ENCODE results near the gene ARHGAP26. TPM values are rescaled to one million over a fixed set of nuclear protein-coding genes. Genes with fewer than 3 reads are reported as not detected.

ARHGAP26 gene
- total and polyA plus RNA-seq, 2 donors (not counting 3 experiments of a cell fraction or from before 2014, with no cell fraction given): 3.1 to 16.2 TPM

DNA sequence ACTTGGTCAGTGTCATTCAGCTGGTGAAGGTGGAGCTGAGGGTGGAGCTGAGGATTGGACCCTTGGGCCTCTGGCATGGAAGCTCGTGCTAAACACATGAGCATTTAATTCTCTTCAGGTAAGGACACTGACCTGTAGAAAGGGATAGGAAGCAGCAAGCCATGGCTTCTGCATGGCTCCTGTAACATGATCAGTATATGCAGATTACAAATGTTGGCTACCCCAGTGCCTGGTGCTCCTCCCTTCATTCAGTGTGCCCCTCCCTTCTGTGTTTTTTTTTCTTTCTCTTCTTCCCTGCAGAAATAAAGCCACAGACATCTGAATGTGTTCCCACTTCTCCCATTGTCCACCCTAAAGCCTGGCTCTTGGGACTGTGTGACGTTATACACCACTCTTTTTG lies 52.9 kb downstream of the ARHGAP26 start:
- no peaks in the 10 kb centered on the region for H3K36me3 ChIP-seq (ENCODE audit: control insufficient read depth in 2 of 2, extremely low read depth in 1 of 2, insufficient read depth in 2 of 2, low read length in 2 of 2)
- H3K9me3 ChIP-seq (replicated peaks; ENCODE audit: control insufficient read depth, insufficient read depth, low read length): no peaks in the 10 kb centered on the region
- no peak overlapping the region for H3K27ac ChIP-seq (ENCODE audit: insufficient read depth, low read depth, low read length)
- ChIA-PET CTCF (interaction anchor here (2.1 to 2.5 kb wide), 3 partner anchors 11 to 110 kb away, joined by 5 to 12 read pairs (median 6); no protein-coding TSS in a partner anchor), POLR2A (no interaction called here)
- intact Hi-C loops (cut with micrococcal nuclease): no loop called here
- peaks cover 51% of the 10 kb centered on the region for H3K4me1 ChIP-seq (ENCODE audit: control insufficient read depth, extremely low read depth, insufficient read depth, low read length)
- no peak overlapping the region for H3K4me3 ChIP-seq (replicated peaks in 1 of 3; ENCODE audit: insufficient read depth in 1 of 3, low read depth in 1 of 3, low read length in 3 of 3)
- FAIRE-seq (no peak), DNase-seq (ENCODE audit: low read depth, low spot score) (no peak)
- H3K9me1 ChIP-seq (replicated peaks; ENCODE audit: control insufficient read depth, extremely low read depth, insufficient read depth, low read length): no peaks in the 10 kb centered on the region
- no peaks in the 10 kb centered on the region for H4K20me1 ChIP-seq (replicated peaks; ENCODE audit: control insufficient read depth, extremely low read depth, insufficient read depth, low read length)
- no peak overlapping the region for H2AFZ ChIP-seq (ENCODE audit: low read depth, low read length)
- dilution Hi-C loops (cut with MboI; ENCODE audit: extremely low pct_ligation_motif_present, low sequenced_read_pairs): no loop called here
- BruUV-seq (replicated peaks): no TSS peak
- H3K9ac ChIP-seq (replicated peaks; ENCODE audit: extremely low read depth, insufficient read depth, low read length): no peak overlapping the region
- no peak for TF ChIP-seq POLR2AphosphoS5 (IDR thresholded peaks at IDR 0.05; ENCODE audit: insufficient read depth, low read depth, low read length)
- no peak for TF ChIP-seq GATA2 (IDR thresholded peaks at IDR 0.05; ENCODE audit: insufficient read depth, insufficient read length, low read depth, low read length)
- no peak for TF ChIP-seq MAX (IDR thresholded peaks at IDR 0.05; ENCODE audit: insufficient read depth, insufficient read length)
- TF ChIP-seq EZH2 (IDR thresholded peaks at IDR 0.05; ENCODE audit: borderline replicate concordance, low read depth, low read length, severe bottlenecking): no peak
- TF ChIP-seq, protein P1, sequence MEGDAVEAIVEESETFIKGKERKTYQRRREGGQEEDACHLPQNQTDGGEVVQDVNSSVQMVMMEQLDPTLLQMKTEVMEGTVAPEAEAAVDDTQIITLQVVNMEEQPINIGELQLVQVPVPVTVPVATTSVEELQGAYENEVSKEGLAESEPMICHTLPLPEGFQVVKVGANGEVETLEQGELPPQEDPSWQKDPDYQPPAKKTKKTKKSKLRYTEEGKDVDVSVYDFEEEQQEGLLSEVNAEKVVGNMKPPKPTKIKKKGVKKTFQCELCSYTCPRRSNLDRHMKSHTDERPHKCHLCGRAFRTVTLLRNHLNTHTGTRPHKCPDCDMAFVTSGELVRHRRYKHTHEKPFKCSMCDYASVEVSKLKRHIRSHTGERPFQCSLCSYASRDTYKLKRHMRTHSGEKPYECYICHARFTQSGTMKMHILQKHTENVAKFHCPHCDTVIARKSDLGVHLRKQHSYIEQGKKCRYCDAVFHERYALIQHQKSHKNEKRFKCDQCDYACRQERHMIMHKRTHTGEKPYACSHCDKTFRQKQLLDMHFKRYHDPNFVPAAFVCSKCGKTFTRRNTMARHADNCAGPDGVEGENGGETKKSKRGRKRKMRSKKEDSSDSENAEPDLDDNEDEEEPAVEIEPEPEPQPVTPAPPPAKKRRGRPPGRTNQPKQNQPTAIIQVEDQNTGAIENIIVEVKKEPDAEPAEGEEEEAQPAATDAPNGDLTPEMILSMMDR (IDR thresholded peaks at IDR 0.05; ENCODE audit: extremely low read depth in 1 of 2, insufficient read depth in 1 of 2, low read depth in 1 of 2, low read length in 2 of 2): no peak
- TF ChIP-seq FOS (IDR thresholded peaks at IDR 0.05; ENCODE audit: borderline replicate concordance, insufficient read depth, low read length): no peak
- no peak for TF ChIP-seq JUN (IDR thresholded peaks at IDR 0.05; ENCODE audit: borderline replicate concordance, insufficient read depth, insufficient read length, low read depth)
- TF ChIP-seq MYC (IDR thresholded peaks at IDR 0.05; ENCODE audit: low read depth, low read length): no peak
- TF ChIP-seq POLR2A (IDR thresholded peaks at IDR 0.05; ENCODE audit: low read depth, low read length): no peak
- H3K79me2 ChIP-seq (ENCODE audit: control insufficient read depth, insufficient read depth, low read length): no peaks in the 10 kb centered on the region
- H3K27me3 ChIP-seq (ENCODE audit: control insufficient read depth in 2 of 2, insufficient read depth in 2 of 2, low read length in 2 of 2): no peaks in the 10 kb centered on the region
- H3K4me2 ChIP-seq (ENCODE audit: insufficient read depth, low read length): no peak overlapping the region
